ENCODE data around the gene SCML1. TPM values are rescaled to one million over a fixed set of nuclear protein-coding genes. Genes with fewer than 3 reads are reported as not detected.

The SCML1 gene
- total and polyA plus RNA-seq, 2 of the 8 experiments (the other 6 are each of a cell fraction or from before 2014, with no cell fraction given): 2.2 to 2.5 TPM

DNA sequence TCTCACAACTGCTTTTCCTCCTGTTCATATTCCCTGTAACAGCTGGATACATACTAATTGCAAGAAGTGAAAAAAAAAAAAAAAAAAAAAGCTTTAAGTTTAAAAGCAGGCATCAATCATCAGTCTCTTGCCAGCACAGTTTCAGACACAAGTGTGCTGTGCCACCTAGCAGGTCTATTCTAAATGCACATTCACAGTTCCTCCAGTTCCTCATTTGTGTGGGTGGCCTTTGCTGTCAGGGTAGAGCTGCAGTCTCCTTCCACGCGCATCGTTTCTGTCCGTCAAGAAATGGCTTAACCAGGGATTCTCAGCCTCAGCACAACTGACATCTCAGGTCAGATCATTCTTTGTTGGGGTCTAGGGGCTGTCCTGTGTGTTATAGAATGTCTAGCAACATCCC lies 61.6 kb downstream of the SCML1 start:
- FAIRE-seq (no peak), DNase-seq (ENCODE audit: low read depth in 1 of 2, low spot score in 2 of 2) (no peak)
- H2BK5ac ChIP-seq (ENCODE audit: low read depth, low read length): no peak overlapping the region
- no peak overlapping the region for H3K4me3 ChIP-seq (ENCODE audit: extremely low read depth in 1 of 4, insufficient read depth in 2 of 4, low read depth in 3 of 4, low read length in 4 of 4)
- no peak overlapping the region for H2BK20ac ChIP-seq (ENCODE audit: low read length)
- no peaks in the 10 kb centered on the region for H3K23me2 ChIP-seq (ENCODE audit: low read depth, low read length)
- no peaks in the 10 kb centered on the region for H3K79me1 ChIP-seq (ENCODE audit: low read depth, low read length)
- TF ChIP-seq SP2 (IDR thresholded peaks at IDR 0.05; ENCODE audit: low read length): no peak
- TF ChIP-seq, protein P1, sequence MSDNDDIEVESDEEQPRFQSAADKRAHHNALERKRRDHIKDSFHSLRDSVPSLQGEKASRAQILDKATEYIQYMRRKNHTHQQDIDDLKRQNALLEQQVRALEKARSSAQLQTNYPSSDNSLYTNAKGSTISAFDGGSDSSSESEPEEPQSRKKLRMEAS (IDR thresholded peaks at IDR 0.05): no peak
- no peak for TF ChIP-seq JUND (IDR thresholded peaks at IDR 0.05; ENCODE audit: low read length)
- TF ChIP-seq, protein P2, sequence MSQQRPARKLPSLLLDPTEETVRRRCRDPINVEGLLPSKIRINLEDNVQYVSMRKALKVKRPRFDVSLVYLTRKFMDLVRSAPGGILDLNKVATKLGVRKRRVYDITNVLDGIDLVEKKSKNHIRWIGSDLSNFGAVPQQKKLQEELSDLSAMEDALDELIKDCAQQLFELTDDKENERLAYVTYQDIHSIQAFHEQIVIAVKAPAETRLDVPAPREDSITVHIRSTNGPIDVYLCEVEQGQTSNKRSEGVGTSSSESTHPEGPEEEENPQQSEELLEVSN (IDR thresholded peaks at IDR 0.05): no peak
- no peak for TF ChIP-seq CHD2 (IDR thresholded peaks at IDR 0.05; ENCODE audit: low read length)
- 93% methylated on average over 4 of the region's 4 CpGs; no CpG with 5 or more reads in 1 of the 2 experiments for WGBS, 2 experiments (ENCODE audit: extremely low coverage in 1 of 2, insufficient coverage in 1 of 2, insufficient read length in 1 of 2, insufficient replicate concordance in 2 of 2, low coverage in 1 of 2, low lambda C conversion rate in 2 of 2, missing lambda C conversion rate in 1 of 2)
- no peaks in the 10 kb centered on the region for H4K20me1 ChIP-seq (replicated peaks in 1 of 2; ENCODE audit: control insufficient read depth in 1 of 2, insufficient read depth in 2 of 2, low read length in 2 of 2)
- no peak overlapping the region for H2AFZ ChIP-seq (ENCODE audit: low read length)
- no peak overlapping the region for H2BK120ac ChIP-seq (replicated peaks; ENCODE audit: low read depth, low read length)
- H3K9me3 ChIP-seq (ENCODE audit: insufficient read depth in 2 of 2, low read depth in 1 of 2, low read length in 1 of 2): no peaks in the 10 kb centered on the region
- H3K4me2 ChIP-seq (ENCODE audit: insufficient read depth in 1 of 2, low read depth in 2 of 2, low read length in 2 of 2): no peak overlapping the region
- no peak overlapping the region for H2BK15ac ChIP-seq (ENCODE audit: low read length)
- H3K14ac ChIP-seq (ENCODE audit: insufficient read length): no peak overlapping the region
- H3K23ac ChIP-seq (ENCODE audit: insufficient read length): no peak overlapping the region
- H2AK5ac ChIP-seq (ENCODE audit: low read depth, low read length): no peak overlapping the region
- H3K27ac ChIP-seq (ENCODE audit: low read depth, low read length): no peak overlapping the region
- no peaks in the 10 kb centered on the region for H3K27me3 ChIP-seq (replicated peaks in 1 of 4; ENCODE audit: control insufficient read depth in 3 of 4, extremely low read depth in 1 of 4, insufficient read depth in 3 of 4, low read length in 3 of 4)
- no peak overlapping the region for H4K91ac ChIP-seq (replicated peaks; ENCODE audit: insufficient read length, low read length)
- H4K8ac ChIP-seq (ENCODE audit: extremely low read depth, insufficient read depth, low read length): no peak overlapping the region
- H3K4ac ChIP-seq (replicated peaks; ENCODE audit: insufficient read length, low read depth, low read length): no peak overlapping the region
- POLR2A ChIA-PET (ENCODE audit: partially characterized antibody): no interaction called here
- H3K79me2 ChIP-seq (ENCODE audit: control insufficient read depth in 1 of 2, insufficient read depth in 2 of 2, low read length in 2 of 2): no peaks in the 10 kb centered on the region
- H2BK12ac ChIP-seq (ENCODE audit: low read depth, low read length): no peak overlapping the region
- 0 out of 7 replicates have a peak, but pooled peaks cover 0 to 2% (median 0%) of the 10 kb centered on the region in 4 experiments for H3K4me1 ChIP-seq (replicated peaks in 1 of 4; ENCODE audit: control insufficient read depth in 3 of 4, insufficient read depth in 4 of 4, low read length in 3 of 4)
- no peak overlapping the region for H4K5ac ChIP-seq (ENCODE audit: insufficient read length, low read depth, low read length)
- no peak overlapping the region for H3K18ac ChIP-seq (ENCODE audit: extremely low read depth, low read length)
- no peak overlapping the region for H3K56ac ChIP-seq (replicated peaks; ENCODE audit: insufficient read length, low read depth, low read length)
- no peaks in the 10 kb centered on the region for H3K36me3 ChIP-seq (ENCODE audit: control insufficient read depth in 2 of 4, insufficient read depth in 4 of 4, low read length in 3 of 4)
- CTCF ChIA-PET (ENCODE audit: partially characterized antibody): interaction anchor here (0.7 to 2.7 kb wide), 5 partner anchors 9 to 286 kb away, joined by 3 to 20 read pairs (median 5); no protein-coding TSS in a partner anchor
- no peak overlapping the region for H3K9ac ChIP-seq (replicated peaks in 1 of 4; ENCODE audit: extremely low read depth in 1 of 4, low read depth in 3 of 4, low read length in 3 of 4)
